Measurements from ENCODE around the gene SLC5A3.

SLC5A3 gene

DNA sequence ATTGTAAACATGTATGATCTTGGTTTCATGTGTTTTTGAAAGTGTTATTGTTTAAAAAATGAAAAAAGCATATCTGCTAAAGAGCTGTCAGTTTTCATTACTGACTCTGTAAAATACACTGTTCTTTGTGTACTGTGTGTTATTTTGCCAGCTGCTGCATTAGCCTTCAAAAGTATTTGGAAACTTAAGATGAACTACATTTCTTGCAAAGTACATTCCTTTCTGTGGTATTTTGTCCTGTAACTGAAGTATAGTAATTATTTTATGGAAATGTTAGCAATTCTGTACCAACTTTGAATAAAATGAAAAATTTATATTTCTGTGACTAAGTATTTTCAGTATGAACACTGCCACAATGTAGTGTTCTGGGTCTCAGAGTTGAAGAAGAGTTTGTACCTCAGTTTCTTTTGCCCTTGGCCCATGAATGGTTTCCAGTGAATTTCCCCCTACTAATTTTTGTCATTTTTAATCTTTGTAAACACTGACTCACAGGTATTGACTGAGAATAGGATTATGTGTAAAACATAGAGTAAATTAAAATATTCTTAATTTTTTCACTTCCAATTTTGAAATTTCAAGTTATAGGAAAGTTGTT is 32.7 kb downstream of the SLC5A3 start:
- no peak for DNase-seq

DNA sequence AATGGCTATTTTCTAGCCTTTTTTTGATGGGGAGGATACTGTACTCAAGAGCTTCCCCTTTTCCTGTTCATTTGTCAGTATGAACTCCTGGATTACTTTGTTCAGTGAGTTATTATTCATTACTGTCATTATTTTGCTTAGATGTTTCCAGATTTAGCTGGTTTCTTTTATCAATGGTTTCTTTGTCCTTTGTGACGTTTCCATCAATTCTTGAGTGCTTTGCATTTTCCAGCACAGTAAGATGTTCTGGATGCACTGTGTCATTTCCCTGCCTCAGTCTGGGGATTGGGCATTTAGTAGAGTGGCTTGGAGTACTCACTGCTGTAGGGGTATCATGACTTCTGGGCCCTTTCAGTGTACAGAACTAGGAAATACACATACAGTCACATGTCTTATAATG is 34.2 kb downstream of the SLC5A3 start:
- no peak for DNase-seq

DNA sequence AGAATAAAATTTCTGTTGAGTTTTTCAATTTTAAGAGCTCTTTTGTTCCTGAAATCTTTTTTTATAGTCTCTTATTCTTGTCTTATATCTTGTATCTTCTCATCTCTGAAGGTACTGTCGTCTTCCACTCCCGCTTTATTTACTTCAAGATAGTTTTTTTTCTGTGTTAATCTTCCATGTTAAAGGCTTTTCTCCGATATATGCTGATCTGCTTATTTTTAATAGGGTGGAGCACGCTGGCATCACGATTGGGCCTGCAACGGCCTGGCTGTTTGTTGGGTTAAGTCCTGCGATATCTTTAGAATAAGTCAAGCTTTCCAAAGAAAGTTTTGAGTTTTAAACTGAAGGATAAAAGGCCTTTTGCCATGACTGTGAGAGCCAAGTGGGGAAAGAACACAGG is 35.7 kb downstream of the SLC5A3 start:
- no peak for DNase-seq

DNA sequence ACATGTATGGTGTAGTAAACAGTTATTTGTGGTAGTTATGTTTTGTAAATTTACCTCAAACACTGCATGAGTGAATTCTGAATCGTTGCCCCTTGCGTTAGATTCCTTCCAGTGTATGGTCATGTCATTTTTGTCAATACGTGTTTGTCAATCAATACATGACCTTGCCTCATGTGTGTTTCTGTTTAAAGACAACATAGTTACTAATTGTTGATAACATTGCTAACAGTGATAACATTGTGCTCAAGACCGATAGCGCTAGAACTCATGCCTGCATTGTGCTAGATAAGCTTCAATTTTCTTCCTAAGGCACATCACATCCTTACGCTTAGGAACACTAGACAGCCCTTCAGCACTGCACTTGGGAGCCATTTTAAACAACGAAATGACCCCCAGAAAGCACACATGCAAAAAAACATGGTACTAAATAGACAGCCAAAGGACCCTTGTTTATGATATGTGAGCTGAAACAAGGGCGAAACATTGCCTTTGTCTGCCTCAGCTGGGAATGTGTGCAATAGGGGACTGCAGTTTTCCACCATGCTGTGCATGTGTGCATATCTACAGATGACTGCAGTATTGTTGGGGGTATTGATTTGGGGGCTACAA is 37.3 kb downstream of the SLC5A3 start:
- DNase-seq, result no peak

DNA sequence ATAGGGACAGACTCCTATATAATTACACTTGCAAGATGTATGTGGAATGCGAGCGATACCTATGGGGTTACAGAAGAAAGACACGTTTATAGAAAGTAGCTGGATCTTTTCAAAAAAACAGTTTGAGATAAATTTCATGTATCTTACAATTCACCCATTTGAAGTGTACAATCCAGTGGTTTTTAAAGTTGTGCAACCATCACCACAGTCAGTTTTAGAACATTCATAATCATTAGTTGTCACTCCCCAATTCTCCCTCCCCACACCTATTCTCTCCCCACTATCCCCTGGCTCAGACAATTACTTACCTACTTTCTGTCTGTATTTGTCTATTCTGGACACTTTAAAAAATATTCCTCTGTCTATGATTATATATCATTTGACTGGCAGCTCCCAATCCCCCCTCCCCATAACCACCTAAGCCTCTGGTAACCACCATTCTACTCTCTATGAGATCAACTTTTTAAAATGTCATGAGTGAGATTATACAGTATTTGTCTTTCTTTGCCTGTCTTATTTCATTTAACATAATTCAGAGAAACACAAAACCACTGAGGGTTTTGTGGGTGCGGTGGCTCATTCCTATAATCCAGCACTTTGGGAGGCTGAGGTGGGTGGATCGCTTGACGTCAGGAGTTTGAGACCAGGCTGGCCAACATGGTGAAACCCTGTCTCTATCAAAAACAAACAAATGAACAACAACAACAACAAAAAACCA is 39.1 kb downstream of the SLC5A3 start:
- no peak for DNase-seq

DNA sequence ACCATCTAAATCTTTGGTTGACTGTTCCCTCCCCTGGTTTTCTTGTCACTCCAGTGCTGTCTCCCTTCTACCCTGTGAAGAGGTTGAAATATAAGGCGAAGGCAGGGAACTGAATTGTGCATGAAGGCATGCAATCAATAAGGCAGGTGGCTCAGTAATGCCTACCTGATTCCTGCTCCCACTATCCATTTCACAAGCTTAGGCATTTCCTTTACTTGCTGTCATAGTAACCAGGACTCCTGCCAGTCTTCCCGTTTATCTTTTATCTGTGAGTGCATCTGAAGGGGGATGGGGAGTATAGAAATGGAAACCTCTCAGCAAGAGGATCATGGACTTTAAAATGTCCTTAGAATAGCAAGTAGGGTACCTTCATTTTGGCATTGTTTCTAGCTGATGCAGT is 40.5 kb downstream of the SLC5A3 start:
- no peak for DNase-seq

DNA sequence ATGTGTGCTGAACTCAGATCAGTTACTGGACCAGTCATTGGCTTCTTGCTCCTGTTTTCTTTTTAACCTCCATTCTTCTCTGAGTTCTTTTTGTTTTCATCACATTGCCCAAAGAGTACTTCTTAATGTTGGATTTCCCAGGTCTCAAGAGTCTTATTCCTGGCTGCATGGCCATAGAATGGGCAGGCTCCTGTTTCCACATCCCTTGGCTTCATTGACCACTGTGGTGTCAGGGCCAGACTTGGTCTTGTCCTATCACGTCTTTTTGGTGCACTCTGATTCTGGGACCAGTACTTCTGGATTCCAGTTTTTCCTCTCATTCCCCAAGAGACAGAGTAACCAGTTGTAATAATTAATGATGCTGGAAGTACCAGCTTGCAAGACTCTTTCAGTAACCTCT is 41.8 kb downstream of the SLC5A3 start:
- no peak for DNase-seq

DNA sequence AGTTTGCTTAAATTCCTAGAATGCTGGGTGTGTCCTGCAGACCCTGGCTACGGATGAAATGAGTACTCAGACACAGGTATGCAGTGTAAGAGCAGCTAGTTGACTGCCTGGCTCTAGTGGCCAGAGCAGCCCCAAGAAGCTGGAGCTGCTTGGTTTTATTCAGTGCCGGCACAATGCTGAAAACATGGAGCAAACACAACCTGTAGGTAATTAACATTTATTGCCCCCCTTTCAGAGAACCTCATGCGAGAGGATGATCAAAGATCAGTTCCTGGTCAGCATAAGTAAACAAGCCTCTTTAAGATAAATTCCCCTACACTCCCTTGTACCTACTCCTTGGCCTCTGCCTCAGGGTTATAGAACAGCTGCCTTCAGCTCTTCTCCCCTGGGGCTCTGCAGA is 43.2 kb downstream of the SLC5A3 start:
- DNase-seq, result no peak

DNA sequence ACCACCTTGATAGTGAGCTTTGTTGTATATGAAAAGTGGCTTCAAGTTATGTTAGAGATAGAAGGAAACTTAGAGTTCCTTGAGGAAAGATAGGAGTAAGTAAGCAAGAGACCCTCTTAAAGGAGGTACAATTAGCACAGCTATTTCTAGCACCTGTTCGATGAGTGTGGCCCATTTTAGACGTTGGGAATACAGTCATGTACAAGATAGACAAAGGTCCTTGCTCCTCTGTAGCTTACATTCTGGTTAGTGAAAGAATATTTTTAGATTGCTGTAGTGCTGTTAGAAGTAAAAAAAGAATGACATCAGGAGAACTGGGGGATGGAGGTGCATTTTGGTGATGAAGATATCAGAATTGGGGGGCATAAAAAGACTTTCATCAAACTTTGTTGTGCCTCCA is 47.5 kb downstream of the SLC5A3 start:
- no peak for DNase-seq

DNA sequence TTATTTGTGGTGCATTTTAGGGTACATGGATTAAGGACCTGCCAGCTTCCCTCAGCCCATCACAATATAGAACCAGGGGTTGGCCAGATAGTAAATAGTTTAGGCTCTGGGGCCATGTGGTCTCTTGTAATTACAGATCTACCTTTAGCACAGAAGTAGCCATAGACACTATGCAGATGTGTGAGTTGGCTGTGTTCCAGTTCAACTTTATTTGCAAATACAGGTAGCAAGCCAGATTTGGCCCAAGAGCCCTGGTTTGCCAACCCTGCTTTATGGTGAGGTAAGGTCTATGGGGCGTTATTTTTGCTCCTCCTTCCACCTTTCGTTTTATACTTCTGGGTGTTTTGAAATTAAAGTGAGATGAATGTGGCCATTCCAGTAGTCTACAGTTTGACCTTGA is 48.7 kb downstream of the SLC5A3 start:
- DNase-seq, result no peak
